Upper lobe of left lung (tissue), 6 donors: ENCODE data around the gene PACSIN1. TPM values are rescaled to one million over a fixed set of nuclear protein-coding genes. Genes with fewer than 3 reads are reported as not detected.

Experiments
- ATAC-seq, 2 donors: fragments of 200-7000 bp; cut with Tn5 transposase; one replicate each; pipeline ENCODE4 v1.9.1; 2022; ENCODE audit warnings: mild to moderate bottlenecking in 2 of 2, moderate library complexity in 2 of 2; ENCODE audit not compliant: low FRiP score in 2 of 2
- DNase-seq, 2 donors: peaks; one replicate each; pipeline ENCODE4 v3.0.0-alpha.2; 2019 to 2020
- H3K27ac ChIP-seq, 4 donors: fragments of 200-600 bp; sonication (generic); one replicate each; pipeline ENCODE4 v1.5.1; 2016 to 2019
- H3K27me3 ChIP-seq, 4 donors: fragments of 200-600 bp; sonication (generic); one replicate each; pipeline ENCODE4 v1.5.1; 2017 to 2019
- H3K36me3 ChIP-seq, 4 donors: fragments of 200-600 bp; sonication (generic); one replicate each; pipeline ENCODE4 v1.5.1; 2016 to 2019
- H3K4me1 ChIP-seq, 4 donors: fragments of 200-600 bp; sonication (generic); one replicate each; pipeline ENCODE4 v1.5.1; 2018 to 2019
- H3K4me3 ChIP-seq, 4 donors: fragments of 200-600 bp; sonication (generic); one replicate each; pipeline ENCODE4 v1.5.1; 2017 to 2019; ENCODE audit warnings: mild to moderate bottlenecking in 2 of 4, moderate library complexity in 1 of 4
- H3K9me3 ChIP-seq, 4 donors: fragments of 200-600 bp; sonication (generic); one replicate each; pipeline ENCODE4 v1.5.1; 2018 to 2019
- CTCF ChIP-seq, 6 experiments: fragments of 450-650 bp in 4 of 6; fragments of 200-600 bp in 2 of 6; sonication (generic) in 2 of 6; IDR thresholded peaks; one replicate each; pipeline ENCODE4 v1.5.1; 2016 to 2019; ENCODE audit warnings: antibody characterized with exemption in 6 of 6
- EP300 ChIP-seq, 4 donors: sonication (generic); formaldehyde crosslinking; IDR thresholded peaks; one replicate each; pipeline ENCODE4 v1.5.1; 2017; ENCODE audit warnings: antibody characterized with exemption in 4 of 4, control low read depth in 2 of 4
- POLR2A ChIP-seq, 4 donors: fragments of 450-650 bp; IDR thresholded peaks; one replicate each; pipeline ENCODE4 v1.5.1; 2016 to 2017; ENCODE audit warnings: antibody characterized with exemption in 4 of 4, mild to moderate bottlenecking in 2 of 4
- POLR2AphosphoS5 ChIP-seq, 2 donors: sonication (generic); formaldehyde crosslinking; IDR thresholded peaks; one replicate each; pipeline ENCODE4 v1.5.1; 2017; ENCODE audit warnings: antibody characterized with exemption in 2 of 2
- WGBS, 2 donors: methylation state at CpG; one replicate each; pipeline ENCODE4 v1.1.5; 2017 to 2018; 5-methylcytosine and 5-hydroxymethylcytosine counted together
- total RNA-seq, 6 donors: library from RNA; depleted of rRNA in 4 of 6; stranded (reverse); fragments of >200 nt in 4 of 6; gene quantifications; one replicate each; pipeline versions ENCODE4 v1.1.0 to v1.2.1, GENCODE V29; 2016 to 2021
- donor health status: DM: no; HTN: no; CAD: no; lungs with moderate emphysema.
- donor health status: DM: no; HTN: yes; CAD: no; lungs with severe emphysema.

PACSIN1 gene
- total RNA-seq, 6 donors from 2014 or later: 0.06 to 3.0 (median 0.17) TPM; not detected in 3

- no peaks in the 10 kb centered on the region for H3K36me3 ChIP-seq
- H3K4me3 ChIP-seq: no peak overlapping the region
- WGBS, 2 donors: 78 to 79% methylated on average over 10 of the region's 10 CpGs
- TF ChIP-seq CTCF (IDR thresholded peaks at IDR 0.05) (no peak), POLR2A (IDR thresholded peaks at IDR 0.05) (no peak)
- DNase-seq (no peak), ATAC-seq (no peak)
- peaks cover 3 to 13% (median 7%) of the 10 kb centered on the region in 4 donors for H3K4me1 ChIP-seq
- H3K9me3 ChIP-seq: no peaks in the 10 kb centered on the region
- no peak overlapping the region for H3K27ac ChIP-seq
- no peaks in the 10 kb centered on the region for H3K27me3 ChIP-seq
Observed at GRCh38 chr6:34522761-34523160, 56.9 kb downstream of the PACSIN1 start.

- H3K9me3 ChIP-seq: no peaks in the 10 kb centered on the region
- no peak for DNase-seq
- 82 to 86% methylated on average over 7 to 8 of the region's 8 CpGs for WGBS, 2 donors
Observed at GRCh38 chr6:34523441-34524206, 57.7 kb downstream of the PACSIN1 start.

GRCh38 chr6:34524499-34524898 lies 58.6 kb downstream of the PACSIN1 start:
- no peak overlapping the region for H3K27ac ChIP-seq
- ATAC-seq: no peak
- H3K27me3 ChIP-seq: no peaks in the 10 kb centered on the region
- H3K36me3 ChIP-seq: no peaks in the 10 kb centered on the region
- no peaks in the 10 kb centered on the region for H3K9me3 ChIP-seq
- TF ChIP-seq EP300 (IDR thresholded peaks at IDR 0.05) (no peak), POLR2AphosphoS5 (IDR thresholded peaks at IDR 0.05) (no peak), POLR2A (IDR thresholded peaks at IDR 0.05) (no peak), CTCF (IDR thresholded peaks at IDR 0.05) (no peak)
- DNase-seq: no peak
- WGBS, 2 donors: 81 to 83% methylated on average over 5 of the region's 5 CpGs
- H3K4me3 ChIP-seq: no peak overlapping the region
- peaks cover 3 to 13% (median 7%) of the 10 kb centered on the region in 4 donors for H3K4me1 ChIP-seq

More at GRCh38 chr6:34523441-34524206, 57.7 kb downstream of the PACSIN1 start:
- no peak overlapping the region for H3K4me3 ChIP-seq
- H3K4me1 ChIP-seq: peaks cover 3 to 13% (median 7%) of the 10 kb centered on the region in 4 donors
- no peaks in the 10 kb centered on the region for H3K36me3 ChIP-seq
- no peaks in the 10 kb centered on the region for H3K27me3 ChIP-seq
- TF ChIP-seq POLR2A (IDR thresholded peaks at IDR 0.05) (no peak), CTCF (IDR thresholded peaks at IDR 0.05) (no peak)
- no peak for ATAC-seq
- H3K27ac ChIP-seq: no peak overlapping the region

GRCh38 chr6:34524971-34525370 lies 59.1 kb downstream of the PACSIN1 start:
- TF ChIP-seq CTCF (IDR thresholded peaks at IDR 0.05): no peak
- TF ChIP-seq EP300 (IDR thresholded peaks at IDR 0.05): no peak
- no peak for TF ChIP-seq POLR2A (IDR thresholded peaks at IDR 0.05)
- TF ChIP-seq POLR2AphosphoS5 (IDR thresholded peaks at IDR 0.05): no peak
- Histone ChIP-seq H3K9me3 (no peaks in the 10 kb centered on the region), H3K4me1 (peaks cover 3 to 13% (median 7%) of the 10 kb centered on the region in 4 donors), H3K4me3 (no peak overlapping the region), H3K27me3 (no peaks in the 10 kb centered on the region), H3K27ac (no peak overlapping the region), H3K36me3 (no peaks in the 10 kb centered on the region)
- ATAC-seq (no peak), DNase-seq (no peak)
- 84 to 86% methylated on average over 5 of the region's 5 CpGs for WGBS, 2 donors
